GM21390 (cell line): ENCODE results near the gene CYBB.
"Not testable (repeated sequence)": the region's sequence is repeated elsewhere in the genome, so short reads cannot be mapped to it uniquely, and the experiment has no call there.

ENCODE experiments used
- ATAC-seq: cut with Tn5 transposase; IDR thresholded peaks from one replicate; pipeline ENCODE4 v1.9.1; 2021; ENCODE audit not compliant: unreplicated experiment

CYBB gene

GRCh38 chrX:37779857-37780256, at the start of gene CYBB:
CYBB (plus strand) TSS chrX:37780059; CDS start chrX:37780078, 19 bp downstream.
- peak; percentile 30 for ATAC-seq

- ATAC-seq: peak; percentile 58
Observed at GRCh38 chrX:37745354-37745753, 34.5 kb upstream of the CYBB start.

GRCh38 chrX:37745835-37746217, 34.0 kb upstream of the CYBB start:
- peak; percentile 26 for ATAC-seq

DNA sequence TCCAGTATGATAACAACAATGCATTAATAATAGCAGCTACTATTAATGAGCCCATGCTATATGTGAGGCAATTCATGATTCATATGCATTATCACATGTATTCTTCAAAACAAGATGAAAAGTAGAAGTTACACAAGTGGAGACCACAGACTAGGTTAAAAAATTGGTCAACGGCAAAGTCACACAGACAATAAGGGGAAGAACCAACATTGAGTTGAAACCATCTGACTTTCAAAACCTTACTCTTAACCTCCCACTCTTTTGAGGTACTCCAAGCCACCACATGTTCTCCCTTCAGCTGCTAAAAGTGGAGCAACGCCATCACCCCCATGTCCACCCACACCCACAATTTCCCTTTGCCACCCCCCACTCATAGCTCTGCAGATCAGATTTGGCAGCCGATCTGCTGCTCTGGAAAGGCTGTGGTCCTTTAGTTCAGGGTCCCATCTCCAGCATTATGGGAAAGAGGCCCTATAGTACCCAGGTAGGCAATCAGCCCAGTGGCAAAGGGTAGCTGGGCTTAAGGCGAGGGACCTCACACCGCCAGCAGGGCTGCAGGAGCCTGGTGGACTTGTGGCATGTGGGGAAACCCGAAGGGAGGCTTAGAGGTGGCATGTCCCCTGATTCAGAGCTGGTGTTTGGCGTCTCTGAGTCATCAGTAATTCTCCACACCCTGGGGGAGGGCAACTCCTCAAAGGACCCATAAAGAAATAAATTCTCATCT, 33.5 kb upstream of the CYBB start:
- peak; percentile 93 for ATAC-seq

- ATAC-seq: no peak
Observed at GRCh38 chrX:37746951-37747350, 32.9 kb upstream of the CYBB start.

GRCh38 chrX:37752281-37752680, 27.6 kb upstream of the CYBB start:
- ATAC-seq: no peak

DNA sequence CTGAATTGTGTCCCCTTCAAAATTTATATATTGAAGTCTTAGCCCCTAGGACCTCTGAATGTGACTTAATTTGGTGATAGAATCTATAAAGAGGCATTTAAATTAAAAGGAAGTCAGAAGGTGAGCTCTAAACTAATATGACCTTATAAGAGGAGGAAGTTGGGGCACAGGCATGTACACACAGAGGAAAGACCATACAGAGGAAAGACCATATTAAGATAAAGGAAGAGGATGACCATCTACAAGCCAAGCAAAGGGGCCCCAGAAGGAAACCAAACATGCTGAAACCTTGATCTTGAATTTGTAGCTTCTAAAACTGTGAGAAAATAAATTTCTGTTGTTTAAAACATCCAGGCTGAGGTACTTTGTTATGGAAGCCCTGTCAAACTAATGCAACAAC, 26.9 kb upstream of the CYBB start:
- no peak for ATAC-seq

- ATAC-seq: no peak
Observed at GRCh38 chrX:37753384-37753783, 26.5 kb upstream of the CYBB start.

DNA sequence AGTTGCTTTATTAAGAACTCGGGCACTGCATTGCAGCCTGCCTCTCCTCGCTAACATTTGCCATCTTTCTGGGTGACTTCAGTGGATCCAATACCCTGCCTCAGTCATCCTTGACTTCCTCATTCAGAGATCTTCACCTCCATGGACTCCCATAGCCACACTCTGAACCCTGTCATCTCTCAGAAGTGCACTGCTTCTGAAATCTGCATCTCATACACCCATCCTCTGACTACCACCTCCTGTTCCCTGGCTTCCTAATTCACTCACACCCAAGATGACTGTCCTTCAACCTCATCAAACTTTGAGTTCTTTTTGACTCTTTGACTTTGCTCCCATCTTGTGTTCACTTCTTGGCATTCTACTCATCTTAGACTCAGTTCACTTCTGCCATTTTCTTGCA, 25.3 kb upstream of the CYBB start:
- peak; percentile 21 for ATAC-seq

GRCh38 chrX:37755025-37755424, 24.8 kb upstream of the CYBB start:
- peak; percentile 94 for ATAC-seq

- no peak for ATAC-seq
Observed at GRCh38 chrX:37757082-37757481, 22.8 kb upstream of the CYBB start.

GRCh38 chrX:37759351-37759750, 20.5 kb upstream of the CYBB start:
- no peak for ATAC-seq

- no peak for ATAC-seq
Observed at GRCh38 chrX:37759878-37760418, 19.9 kb upstream of the CYBB start.

DNA sequence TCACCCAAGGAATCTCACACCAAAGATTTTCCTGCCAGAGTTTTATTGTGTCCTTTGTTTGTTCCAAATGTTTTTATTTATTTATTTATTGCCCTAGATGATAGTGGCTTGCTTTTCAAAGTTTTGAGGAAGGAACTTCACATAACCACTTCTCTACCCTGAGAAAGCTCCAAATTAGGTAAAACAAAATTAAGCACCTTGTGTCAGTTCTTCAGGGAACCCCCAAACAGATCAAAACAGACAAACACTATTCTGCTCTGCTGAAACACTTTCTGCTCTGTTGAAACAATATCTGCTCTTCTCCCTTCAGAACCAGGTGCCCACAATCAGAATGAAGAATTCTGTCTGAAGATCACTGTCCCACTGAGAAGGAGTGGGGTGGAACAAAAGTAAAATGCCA, 16.5 kb upstream of the CYBB start:
- no peak for ATAC-seq

GRCh38 chrX:37765507-37765906, 14.4 kb upstream of the CYBB start:
- ATAC-seq: no peak

DNA sequence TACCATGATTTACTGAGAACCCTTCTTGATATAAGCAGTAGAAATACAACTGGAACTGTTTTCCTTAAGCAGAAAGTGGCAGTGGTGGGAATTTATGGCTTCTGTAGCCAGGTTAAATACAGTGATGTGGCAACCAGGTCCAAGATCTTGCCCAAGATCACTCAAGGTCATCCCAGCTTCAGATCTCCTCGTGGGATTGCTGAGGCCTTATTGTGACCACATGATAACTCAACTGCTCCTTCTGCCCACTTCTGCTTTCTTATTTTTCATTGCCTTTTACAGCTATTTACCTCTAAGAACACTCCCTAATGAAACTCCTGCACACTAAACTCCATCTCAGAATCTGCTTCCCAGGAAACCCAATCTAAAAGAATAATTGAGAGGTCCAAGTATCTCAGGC, 12.4 kb upstream of the CYBB start:
- ATAC-seq: no peak

DNA sequence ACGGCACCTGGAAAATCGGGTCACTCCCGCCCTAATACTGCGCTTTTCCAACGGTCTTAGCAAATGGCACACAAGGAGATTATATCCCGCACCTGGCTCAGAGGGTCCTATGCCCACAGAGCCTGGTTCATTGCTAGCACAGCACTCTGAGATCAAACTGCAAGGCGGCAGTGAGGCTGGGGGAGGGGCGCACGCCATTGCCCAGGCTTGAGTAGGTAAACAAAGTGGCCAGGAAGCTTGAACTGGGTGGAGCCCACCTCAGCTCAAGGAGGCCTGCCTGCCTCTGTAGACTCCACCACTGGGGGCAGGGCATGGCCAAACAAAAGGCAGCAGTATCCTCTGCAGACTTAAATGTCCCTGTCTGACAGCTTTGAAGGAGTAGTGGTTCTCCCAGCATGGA, 11.0 kb upstream of the CYBB start:
- ATAC-seq: not testable (repeated sequence)

DNA sequence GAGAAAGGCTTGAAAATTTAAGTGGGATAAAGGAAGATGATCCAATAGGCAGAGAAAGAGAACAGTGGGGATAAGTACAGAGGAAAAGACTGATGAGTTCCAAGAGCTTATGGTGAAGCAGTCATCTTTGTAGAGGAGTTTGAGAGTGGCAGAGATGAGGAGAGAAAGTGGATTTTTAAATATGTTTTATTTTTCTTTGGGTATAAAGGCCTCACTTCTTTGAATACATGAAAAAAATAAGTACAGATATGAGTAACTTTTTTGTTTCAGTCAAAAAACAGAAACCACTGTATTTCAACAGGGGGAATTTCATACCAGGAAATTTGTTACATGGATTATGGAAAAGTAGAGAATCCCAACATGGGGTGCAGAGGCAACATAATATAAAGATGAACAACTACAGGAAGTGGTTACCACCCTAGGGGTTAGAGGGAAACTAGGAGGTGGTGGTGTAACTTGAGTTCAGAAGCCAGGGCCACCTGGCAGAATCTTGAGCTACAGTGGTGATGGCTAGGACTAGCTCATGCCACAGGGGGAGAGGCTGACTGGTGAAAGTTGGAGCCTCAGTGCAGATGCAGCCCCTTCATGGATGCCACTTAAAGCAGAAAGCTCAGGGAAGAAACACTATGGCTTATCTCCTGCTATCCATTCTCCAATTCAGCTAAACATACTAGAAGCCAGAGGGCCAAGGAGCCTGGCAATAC, 3.4 kb upstream of the CYBB start:
- peak; percentile 71 for ATAC-seq

DNA sequence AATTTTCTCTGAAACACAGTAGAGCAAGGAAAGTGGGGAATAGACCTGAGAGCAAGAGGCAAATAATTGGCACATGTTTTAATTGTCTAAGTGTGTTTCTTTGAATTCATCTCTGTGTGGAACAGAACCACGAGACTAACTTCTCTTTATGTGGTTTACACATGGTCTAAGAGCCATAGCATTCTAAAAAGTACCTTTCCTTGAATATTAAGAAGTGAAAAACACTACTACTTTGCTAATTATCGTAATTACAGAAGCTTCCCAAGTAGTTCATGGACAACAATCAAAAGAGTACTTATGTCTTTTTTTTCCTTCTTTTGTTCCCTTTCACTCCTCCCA, 2.9 kb upstream of the CYBB start:
- peak; percentile 21 for ATAC-seq

GRCh38 chrX:37781081-37781480, 1.2 kb downstream of the CYBB start:
- no peak for ATAC-seq

DNA sequence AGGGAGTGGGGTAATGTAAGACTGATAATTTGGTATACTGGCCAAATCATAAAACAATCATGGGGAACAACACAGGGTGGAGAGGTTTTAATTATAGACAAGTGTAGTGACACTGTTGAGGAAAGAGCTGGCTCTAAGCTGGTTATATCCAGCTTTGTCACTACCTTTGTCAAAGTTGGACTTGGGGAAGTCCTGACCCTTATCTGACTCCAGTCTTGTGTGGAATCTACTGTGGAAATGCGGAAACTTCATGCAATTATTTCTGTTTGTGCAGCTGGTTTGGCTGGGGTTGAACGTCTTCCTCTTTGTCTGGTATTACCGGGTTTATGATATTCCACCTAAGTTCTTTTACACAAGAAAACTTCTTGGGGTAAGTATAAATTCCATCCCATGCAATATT, 2.0 kb downstream of the CYBB start:
- ATAC-seq: no peak

GRCh38 chrX:37782359-37782758, 2.5 kb downstream of the CYBB start:
- no peak for ATAC-seq

DNA sequence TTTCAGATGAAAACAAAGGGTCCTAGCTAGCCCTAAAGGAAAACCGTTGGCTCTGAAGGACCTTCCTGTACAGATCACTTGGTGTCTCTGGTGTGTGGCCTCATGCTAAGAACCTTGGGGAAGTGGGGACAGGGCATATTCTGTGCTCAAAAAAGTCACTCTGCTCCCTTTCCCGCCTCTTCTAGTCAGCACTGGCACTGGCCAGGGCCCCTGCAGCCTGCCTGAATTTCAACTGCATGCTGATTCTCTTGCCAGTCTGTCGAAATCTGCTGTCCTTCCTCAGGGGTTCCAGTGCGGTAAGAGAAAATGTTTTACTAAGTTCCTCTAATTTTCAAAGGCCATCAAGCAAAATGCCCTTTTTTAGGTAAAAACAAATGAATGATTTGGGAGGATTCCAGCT, 3.4 kb downstream of the CYBB start:
- ATAC-seq: no peak
